Measurements from ENCODE around the gene PLEKHG5. TPM values are rescaled to one million over a fixed set of nuclear protein-coding genes. Genes with fewer than 3 reads are reported as not detected.

PLEKHG5 gene
- total RNA-seq, 1 donor from 2014 or later = 12.2 TPM

DNA sequence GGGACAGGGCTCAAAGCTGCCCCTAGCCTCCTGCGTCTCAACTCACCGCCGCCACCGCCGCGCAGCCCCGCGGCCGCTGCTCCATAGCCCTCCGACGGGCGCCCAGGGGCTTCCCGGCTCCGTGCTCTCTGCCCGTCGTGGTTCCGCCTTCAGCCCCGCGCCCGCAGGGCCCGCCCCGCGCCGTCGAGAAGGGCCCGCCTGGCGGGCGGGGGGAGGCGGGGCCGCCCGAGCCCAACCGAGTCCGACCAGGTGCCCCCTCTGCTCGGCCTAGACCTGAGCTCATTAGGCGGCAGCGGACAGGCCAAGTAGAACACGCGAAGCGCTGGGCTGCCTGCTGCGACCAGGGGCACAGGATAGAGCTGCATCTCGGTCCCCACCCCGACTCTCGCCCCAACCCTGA lies 25.4 kb downstream of the PLEKHG5 start, which contains the start of gene TNFRSF25:
TNFRSF25 (minus strand) TSS at position 151 of the 400 bp plus-strand sequence; CDS start at position 85, 66 bp downstream.
- intact Hi-C loops (cut with DNase I) = no loop called here
- H3K27me3 ChIP-seq = no peaks in the 10 kb centered on the region
- TF ChIP-seq, protein P1, sequence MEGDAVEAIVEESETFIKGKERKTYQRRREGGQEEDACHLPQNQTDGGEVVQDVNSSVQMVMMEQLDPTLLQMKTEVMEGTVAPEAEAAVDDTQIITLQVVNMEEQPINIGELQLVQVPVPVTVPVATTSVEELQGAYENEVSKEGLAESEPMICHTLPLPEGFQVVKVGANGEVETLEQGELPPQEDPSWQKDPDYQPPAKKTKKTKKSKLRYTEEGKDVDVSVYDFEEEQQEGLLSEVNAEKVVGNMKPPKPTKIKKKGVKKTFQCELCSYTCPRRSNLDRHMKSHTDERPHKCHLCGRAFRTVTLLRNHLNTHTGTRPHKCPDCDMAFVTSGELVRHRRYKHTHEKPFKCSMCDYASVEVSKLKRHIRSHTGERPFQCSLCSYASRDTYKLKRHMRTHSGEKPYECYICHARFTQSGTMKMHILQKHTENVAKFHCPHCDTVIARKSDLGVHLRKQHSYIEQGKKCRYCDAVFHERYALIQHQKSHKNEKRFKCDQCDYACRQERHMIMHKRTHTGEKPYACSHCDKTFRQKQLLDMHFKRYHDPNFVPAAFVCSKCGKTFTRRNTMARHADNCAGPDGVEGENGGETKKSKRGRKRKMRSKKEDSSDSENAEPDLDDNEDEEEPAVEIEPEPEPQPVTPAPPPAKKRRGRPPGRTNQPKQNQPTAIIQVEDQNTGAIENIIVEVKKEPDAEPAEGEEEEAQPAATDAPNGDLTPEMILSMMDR (IDR thresholded peaks at IDR 0.05) = no peak
- DNase-seq (no peak), ATAC-seq (no peak)
- peak within 1 kb of the TSS; percentile 29 for H3K4me3 ChIP-seq
- no peaks in the 10 kb centered on the region for H3K36me3 ChIP-seq
- H3K9me3 ChIP-seq = no peaks in the 10 kb centered on the region
- peaks cover 4% of the 10 kb centered on the region for H3K4me1 ChIP-seq
- H3K27ac ChIP-seq = peak within 1 kb of the TSS; percentile 6

DNA sequence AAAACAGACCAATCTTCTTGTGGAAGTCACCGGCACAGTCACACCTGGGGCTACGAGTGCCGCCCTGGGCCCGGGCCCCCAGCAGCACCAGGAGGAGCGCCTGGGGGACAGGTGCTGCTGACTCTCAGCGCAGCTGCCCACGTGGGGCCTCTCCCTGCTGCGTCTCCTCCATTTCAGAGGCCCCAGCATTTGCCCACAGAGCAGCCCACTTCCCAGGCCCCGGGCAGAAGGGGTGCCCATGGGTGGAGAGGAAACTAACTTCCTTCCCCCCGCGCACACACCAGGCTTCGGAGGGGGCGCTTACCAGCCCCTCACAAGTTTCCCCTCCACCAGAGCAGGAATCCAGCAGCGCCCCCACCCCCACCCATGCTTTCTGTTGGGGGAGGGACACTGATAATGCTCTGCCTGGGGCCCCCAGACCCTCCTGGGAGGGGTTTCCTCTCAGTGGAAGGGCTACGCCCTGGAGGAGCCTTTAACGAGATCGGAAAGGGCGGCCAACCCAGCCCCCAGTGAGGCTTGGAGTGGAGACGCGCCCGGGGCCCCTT lies 25.9 kb downstream of the PLEKHG5 start:
- no peak for ATAC-seq
- TF ChIP-seq, protein P1 (IDR thresholded peaks at IDR 0.05) = no peak
- Histone ChIP-seq H3K4me3 (peak overlapping the region; percentile 29), H3K9me3 (no peaks in the 10 kb centered on the region), H3K27me3 (no peaks in the 10 kb centered on the region), H3K27ac (peak overlapping the region; percentile 6), H3K4me1 (peaks cover 4% of the 10 kb centered on the region), H3K36me3 (no peaks in the 10 kb centered on the region)
- DNase-seq = no peak
- intact Hi-C loops (cut with DNase I) = no loop called here

DNA sequence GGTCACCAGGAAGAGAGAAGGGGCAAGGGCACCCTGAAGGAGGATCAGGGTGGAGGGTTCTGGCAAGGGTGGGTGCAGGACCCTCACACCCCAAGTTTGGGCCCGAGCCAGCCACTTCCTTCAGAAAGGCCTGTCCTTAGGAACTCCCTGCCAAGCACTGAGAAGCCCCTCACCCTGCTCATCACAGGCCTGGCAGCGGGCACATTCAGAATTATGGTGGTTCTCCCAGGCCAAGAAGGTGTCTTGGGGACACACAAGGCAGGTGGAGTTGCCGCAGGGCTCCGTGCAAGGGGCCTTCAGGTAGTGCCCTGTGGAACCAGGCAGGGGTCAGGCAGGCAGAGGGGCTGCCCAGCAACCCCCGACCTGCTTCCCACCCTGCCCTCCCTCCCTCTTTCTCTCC lies 26.6 kb downstream of the PLEKHG5 start:
- Histone ChIP-seq H3K4me1 (peaks cover 4% of the 10 kb centered on the region), H3K4me3 (no peak overlapping the region), H3K27me3 (no peaks in the 10 kb centered on the region), H3K36me3 (no peaks in the 10 kb centered on the region), H3K27ac (no peak overlapping the region), H3K9me3 (no peaks in the 10 kb centered on the region)
- DNase-seq = no peak
- TF ChIP-seq, protein P1 (IDR thresholded peaks at IDR 0.05) = no peak
- ATAC-seq = no peak
- intact Hi-C loops (cut with DNase I) = no loop called here

DNA sequence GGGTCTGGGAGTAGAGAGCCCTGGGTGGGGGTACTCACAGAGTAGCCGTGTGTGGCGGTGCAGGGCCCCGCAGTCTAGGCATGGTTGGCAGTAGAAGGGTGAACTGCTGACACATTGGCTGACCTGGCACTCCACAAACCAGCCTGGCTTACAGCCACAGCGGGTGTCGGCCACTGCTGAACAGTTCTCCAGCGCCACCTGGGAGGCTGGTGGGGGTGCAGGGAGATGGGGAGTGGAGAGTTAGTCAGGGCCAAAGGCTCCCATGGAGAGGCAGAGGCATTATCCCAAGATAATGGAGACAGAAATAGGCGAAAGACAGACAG lies 27.0 kb downstream of the PLEKHG5 start:
- DNase-seq = no peak
- intact Hi-C loops (cut with DNase I) = no loop called here
- H3K27me3 ChIP-seq = no peaks in the 10 kb centered on the region
- no peak overlapping the region for H3K4me3 ChIP-seq
- ATAC-seq = no peak
- no peaks in the 10 kb centered on the region for H3K36me3 ChIP-seq
- TF ChIP-seq, protein P1 (IDR thresholded peaks at IDR 0.05) = no peak
- H3K4me1 ChIP-seq = peaks cover 4% of the 10 kb centered on the region
- no peak overlapping the region for H3K27ac ChIP-seq
- H3K9me3 ChIP-seq = no peaks in the 10 kb centered on the region

DNA sequence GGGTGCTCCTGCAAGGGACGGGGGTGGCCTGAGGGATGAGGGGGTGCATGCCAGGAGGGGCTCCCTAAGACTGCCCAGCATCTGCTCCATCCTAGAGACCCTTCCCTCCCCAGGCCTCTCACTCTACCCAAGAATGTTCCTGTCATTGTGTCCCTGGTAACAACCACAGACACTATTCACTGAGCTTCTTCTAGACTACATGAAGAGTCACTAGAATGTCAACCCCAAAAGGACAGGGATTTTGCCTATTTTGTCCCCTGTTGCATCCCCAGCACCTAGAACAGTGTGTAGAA lies 28.4 kb downstream of the PLEKHG5 start:
- Histone ChIP-seq H3K27me3 (no peaks in the 10 kb centered on the region), H3K4me3 (no peak overlapping the region), H3K9me3 (no peaks in the 10 kb centered on the region), H3K27ac (no peak overlapping the region), H3K36me3 (no peaks in the 10 kb centered on the region), H3K4me1 (peaks cover 4% of the 10 kb centered on the region)
- TF ChIP-seq, protein P1 (IDR thresholded peaks at IDR 0.05) = no peak
- ATAC-seq (no peak), DNase-seq (no peak)
- intact Hi-C loops (cut with DNase I) = no loop called here
